Esophagus squamous epithelium (tissue), 4 donors: ENCODE results near the gene CACNA1I.

Experiments
- CTCF ChIP-seq, 6 experiments: fragments of 450-650 bp in 4 of 6; fragments of 200-600 bp in 2 of 6; sonication (generic) in 2 of 6; IDR thresholded peaks; one replicate each; pipeline ENCODE4 v1.5.1; 2016 to 2019; ENCODE audit warnings: antibody characterized with exemption in 6 of 6, mild to moderate bottlenecking in 4 of 6, moderate library complexity in 4 of 6
- POLR2A ChIP-seq, 4 donors: fragments of 450-650 bp; IDR thresholded peaks; one replicate each; pipeline ENCODE4 v1.6.1; 2017; ENCODE audit warnings: antibody characterized with exemption in 4 of 4, mild to moderate bottlenecking in 4 of 4, moderate library complexity in 3 of 4

- TF ChIP-seq POLR2A (IDR thresholded peaks at IDR 0.05) (no peak), CTCF (IDR thresholded peaks at IDR 0.05) (no peak)
Measured at GRCh38 chr22:39647836-39648629, 77.5 kb downstream of the CACNA1I start.
